ENCODE data around the gene AFAP1L1.

The AFAP1L1 gene

GRCh38 chr5:149271716-149272563 lies at the start of gene AFAP1L1:
AFAP1L1 (plus strand) TSS chr5:149271859; CDS start chr5:149271969, 110 bp downstream.
- no peak for DNase-seq (ENCODE audit: low read depth)
- H3K4me3 ChIP-seq (ENCODE audit: low read depth, low read length): peak within 1 kb of the TSS; percentile 72

GRCh38 chr5:149223081-149223848 lies 48.4 kb upstream of the AFAP1L1 start:
- DNase-seq (ENCODE audit: low read depth): no peak
- H3K4me3 ChIP-seq (ENCODE audit: low read depth, low read length): no peak overlapping the region

GRCh38 chr5:149224282-149224681 lies 47.4 kb upstream of the AFAP1L1 start:
- no peak overlapping the region for H3K4me3 ChIP-seq (ENCODE audit: low read depth, low read length)
- DNase-seq (ENCODE audit: low read depth): no peak

- no peak for DNase-seq (ENCODE audit: low read depth)
- H3K4me3 ChIP-seq (ENCODE audit: low read depth, low read length): no peak overlapping the region
Measured at GRCh38 chr5:149227168-149227826, 44.4 kb upstream of the AFAP1L1 start.

GRCh38 chr5:149228618-149229297 lies 42.9 kb upstream of the AFAP1L1 start:
- peak; percentile 61 for DNase-seq (ENCODE audit: low read depth)
- no peak overlapping the region for H3K4me3 ChIP-seq (ENCODE audit: low read depth, low read length)

GRCh38 chr5:149229298-149229937 lies 42.2 kb upstream of the AFAP1L1 start:
- no peak overlapping the region for H3K4me3 ChIP-seq (ENCODE audit: low read depth, low read length)
- no peak for DNase-seq (ENCODE audit: low read depth)

GRCh38 chr5:149235841-149236240 lies 35.8 kb upstream of the AFAP1L1 start:
- no peak overlapping the region for H3K4me3 ChIP-seq (ENCODE audit: low read depth, low read length)
- DNase-seq (ENCODE audit: low read depth): no peak

GRCh38 chr5:149237662-149238061 lies 34.0 kb upstream of the AFAP1L1 start:
- no peak for DNase-seq (ENCODE audit: low read depth)
- no peak overlapping the region for H3K4me3 ChIP-seq (ENCODE audit: low read depth, low read length)

- H3K4me3 ChIP-seq (ENCODE audit: low read depth, low read length): no peak overlapping the region
- no peak for DNase-seq (ENCODE audit: low read depth)
Measured at GRCh38 chr5:149238540-149238939, 33.1 kb upstream of the AFAP1L1 start.

GRCh38 chr5:149239917-149240316 lies 31.7 kb upstream of the AFAP1L1 start:
- no peak overlapping the region for H3K4me3 ChIP-seq (ENCODE audit: low read depth, low read length)

GRCh38 chr5:149240354-149240998 lies 31.2 kb upstream of the AFAP1L1 start:
- DNase-seq (ENCODE audit: low read depth): no peak
- no peak overlapping the region for H3K4me3 ChIP-seq (ENCODE audit: low read depth, low read length)

More at GRCh38 chr5:149239917-149240316, 31.7 kb upstream of the AFAP1L1 start:
- DNase-seq (ENCODE audit: low read depth): no peak

GRCh38 chr5:149242339-149242738 lies 29.3 kb upstream of the AFAP1L1 start:
- DNase-seq (ENCODE audit: low read depth): no peak
- H3K4me3 ChIP-seq (ENCODE audit: low read depth, low read length): no peak overlapping the region

GRCh38 chr5:149246906-149247305 lies 24.8 kb upstream of the AFAP1L1 start:
- no peak overlapping the region for H3K4me3 ChIP-seq (ENCODE audit: low read depth, low read length)
- no peak for DNase-seq (ENCODE audit: low read depth)

- H3K4me3 ChIP-seq (ENCODE audit: low read depth, low read length): no peak overlapping the region
- no peak for DNase-seq (ENCODE audit: low read depth)
Measured at GRCh38 chr5:149247726-149248125, 23.9 kb upstream of the AFAP1L1 start.

GRCh38 chr5:149251546-149251945 lies 20.1 kb upstream of the AFAP1L1 start:
- DNase-seq (ENCODE audit: low read depth): no peak
- no peak overlapping the region for H3K4me3 ChIP-seq (ENCODE audit: low read depth, low read length)

- no peak overlapping the region for H3K4me3 ChIP-seq (ENCODE audit: low read depth, low read length)
- no peak for DNase-seq (ENCODE audit: low read depth)
Measured at GRCh38 chr5:149254506-149254905, 17.2 kb upstream of the AFAP1L1 start.

- DNase-seq (ENCODE audit: low read depth): no peak
- H3K4me3 ChIP-seq (ENCODE audit: low read depth, low read length): no peak overlapping the region
Measured at GRCh38 chr5:149256451-149256850, 15.2 kb upstream of the AFAP1L1 start.

GRCh38 chr5:149257131-149257530 lies 14.5 kb upstream of the AFAP1L1 start:
- DNase-seq (ENCODE audit: low read depth): no peak
- H3K4me3 ChIP-seq (ENCODE audit: low read depth, low read length): no peak overlapping the region

Data from skeletal muscle cell (primary cell).